Keratinocyte (primary cell): ENCODE measurements around the gene FRY. TPM values are rescaled to one million over a fixed set of nuclear protein-coding genes. Genes with fewer than 3 reads are reported as not detected.

Experiments
- DNase-seq: peaks from one replicate; pipeline ENCODE4 v3.0.0-alpha.2; 2011; ENCODE audit warnings: low read depth, missing footprints, low spot score
- FAIRE-seq: peaks from 2 replicates; lab custom pipeline; 2011; peaks lifted over from hg19 to GRCh38; lab: Jason Lieb, UNC
- H2AFZ ChIP-seq: 2 replicates; pipeline ENCODE4 v1.6.0; 2012; ENCODE audit warnings: low read length, control low read depth, inconsistent platforms; ENCODE audit not compliant: control insufficient read depth
- H3K27ac ChIP-seq: 2 replicates; pipeline ENCODE4 v1.5.1; 2011; ENCODE audit warnings: low read length; ENCODE audit not compliant: control insufficient read depth, insufficient read depth
- H3K27me3 ChIP-seq: 3 replicates; pipeline ENCODE4 v1.6.0; 2011; ENCODE audit warnings: low read length; ENCODE audit not compliant: control insufficient read depth, insufficient read depth; ENCODE audit errors: extremely low read depth
- H3K36me3 ChIP-seq, 2 experiments: 2 replicates in 1 of 2; 3 replicates in 1 of 2; pipeline ENCODE4 v1.5.1; 2011; ENCODE audit warnings: low read length in 2 of 2, mild to moderate bottlenecking in 1 of 2; ENCODE audit not compliant: control insufficient read depth in 2 of 2, insufficient read depth in 2 of 2; ENCODE audit errors: extremely low read depth in 1 of 2
- H3K4me1 ChIP-seq: 3 replicates; pipeline ENCODE4 v1.5.1; 2011; ENCODE audit warnings: low read length; ENCODE audit not compliant: control insufficient read depth, insufficient read depth; ENCODE audit errors: extremely low read depth
- H3K4me2 ChIP-seq: 3 replicates; pipeline ENCODE4 v1.6.0; 2011; ENCODE audit warnings: low read depth, low read length; ENCODE audit not compliant: control insufficient read depth, insufficient read depth; ENCODE audit errors: extremely low read depth
- H3K4me3 ChIP-seq, 3 experiments: fragments of 200-600 bp in 1 of 3; sonication (generic) in 1 of 3; 2 replicates in 2 of 3; 3 replicates in 1 of 3; pipeline ENCODE4 v1.5.1; 2011 to 2016; ENCODE audit warnings: low read length in 3 of 3, mild to moderate bottlenecking in 3 of 3, control low read depth in 2 of 3, inconsistent platforms in 1 of 3, low read depth in 1 of 3, mixed read lengths in 1 of 3, mixed run types in 1 of 3, moderate library complexity in 1 of 3; ENCODE audit not compliant: control insufficient read depth in 2 of 3, insufficient read depth in 2 of 3; ENCODE audit errors: extremely low read depth in 1 of 3
- H3K79me2 ChIP-seq: 2 replicates; pipeline ENCODE4 v1.6.0; 2012; ENCODE audit warnings: low read length; ENCODE audit not compliant: control insufficient read depth, insufficient read depth
- H3K9ac ChIP-seq: 3 replicates; pipeline ENCODE4 v1.6.0; 2011; ENCODE audit warnings: low read length; ENCODE audit not compliant: control insufficient read depth, insufficient read depth; ENCODE audit errors: extremely low read depth
- H3K9me1 ChIP-seq: 3 replicates; pipeline ENCODE4 v1.6.0; 2011; ENCODE audit warnings: low read length; ENCODE audit not compliant: control insufficient read depth, insufficient read depth; ENCODE audit errors: extremely low read depth
- H3K9me3 ChIP-seq: 2 replicates; pipeline ENCODE4 v1.5.1; 2012; ENCODE audit warnings: low read depth, low read length; ENCODE audit not compliant: control insufficient read depth
- H4K20me1 ChIP-seq: 3 replicates; pipeline ENCODE4 v1.6.0; 2011; ENCODE audit warnings: low read length; ENCODE audit not compliant: control insufficient read depth, insufficient read depth; ENCODE audit errors: extremely low read depth
- EZH2 ChIP-seq: IDR thresholded peaks from one replicate; pipeline ENCODE4 v1.6.1; 2012; ENCODE audit warnings: inconsistent platforms, mild to moderate bottlenecking, low read length, moderate library complexity
- dilution Hi-C: fragments of 300-500 bp; cut with MboI; formaldehyde crosslinking; loops from one replicate; pipeline ENCODE4 v1.7.0; 2020; ENCODE audit warnings: low sequenced_read_pairs; ENCODE audit not compliant: extremely low pct_ligation_motif_present
- polyA plus RNA-seq, 5 experiments: library from polyadenylated mRNA; depleted of rRNA in 3 of 5; stranded (reverse) in 3 of 5; stranded (forward) in 1 of 5; unstranded in 1 of 5; fragments of >200 nt; gene quantifications; 1 replicate in 1 of 5; 2 replicates in 3 of 5; 3 replicates in 1 of 5; pipeline versions ENCODE4 v1.2.1 to v1.2.3, GENCODE V29; 2011 to 2012; ENCODE audit warnings: missing spikeins in 2 of 5, low read depth in 1 of 5, low replicate concordance in 1 of 5
- TF ChIP-seq, protein P1 (sequence below), 3 experiments: IDR thresholded peaks in 1 of 3; conservative IDR thresholded peaks in 1 of 3; optimal IDR thresholded peaks in 1 of 3; 2 replicates in 2 of 3; 3 replicates in 1 of 3; pipeline versions ENCODE3 to v1.5.1; 2011; ENCODE audit warnings: low read length in 3 of 3, mild to moderate bottlenecking in 3 of 3, moderate library complexity in 2 of 3, control low read depth in 1 of 3, inconsistent platforms in 1 of 3; ENCODE audit not compliant: insufficient read depth in 2 of 3; ENCODE audit errors: extremely low read depth in 1 of 3

The FRY gene
- polyA plus RNA-seq, 1 donor (not counting 4 experiments of a cell fraction or from before 2014, with no cell fraction given), result 0.80 TPM

DNA sequence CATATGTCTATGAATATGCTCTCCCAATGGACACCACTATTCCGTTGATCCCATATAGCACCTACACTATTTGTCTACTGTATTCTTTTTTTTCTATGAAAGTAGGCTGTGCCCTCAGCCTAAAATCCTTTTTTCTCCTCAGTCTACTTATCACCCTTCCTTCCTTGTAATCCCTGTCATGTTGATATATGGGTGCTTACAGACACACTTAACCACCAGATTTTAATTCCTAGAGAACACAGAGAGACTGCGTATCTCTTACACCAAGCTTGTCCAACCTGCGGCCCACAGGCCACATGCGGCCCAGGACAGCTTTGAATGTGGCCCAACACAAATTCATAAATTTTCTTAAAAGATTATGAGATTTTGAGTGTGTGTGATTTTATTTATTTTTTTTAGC is 182.5 kb downstream of the FRY start:
- DNase-seq (no peak), FAIRE-seq (no peak)
- Histone ChIP-seq H3K4me2 (no peak overlapping the region), H3K79me2 (no peaks in the 10 kb centered on the region), H3K9me3 (no peaks in the 10 kb centered on the region), H3K27ac (no peak overlapping the region), H4K20me1 (no peaks in the 10 kb centered on the region), H3K27me3 (no peaks in the 10 kb centered on the region), H3K4me3 (no peak overlapping the region), H3K4me1 (no peaks in the 10 kb centered on the region), H3K9ac (no peak overlapping the region), H3K9me1 (no peaks in the 10 kb centered on the region), H2AFZ (no peak overlapping the region), H3K36me3 (no peaks in the 10 kb centered on the region)
- TF ChIP-seq, protein P1, sequence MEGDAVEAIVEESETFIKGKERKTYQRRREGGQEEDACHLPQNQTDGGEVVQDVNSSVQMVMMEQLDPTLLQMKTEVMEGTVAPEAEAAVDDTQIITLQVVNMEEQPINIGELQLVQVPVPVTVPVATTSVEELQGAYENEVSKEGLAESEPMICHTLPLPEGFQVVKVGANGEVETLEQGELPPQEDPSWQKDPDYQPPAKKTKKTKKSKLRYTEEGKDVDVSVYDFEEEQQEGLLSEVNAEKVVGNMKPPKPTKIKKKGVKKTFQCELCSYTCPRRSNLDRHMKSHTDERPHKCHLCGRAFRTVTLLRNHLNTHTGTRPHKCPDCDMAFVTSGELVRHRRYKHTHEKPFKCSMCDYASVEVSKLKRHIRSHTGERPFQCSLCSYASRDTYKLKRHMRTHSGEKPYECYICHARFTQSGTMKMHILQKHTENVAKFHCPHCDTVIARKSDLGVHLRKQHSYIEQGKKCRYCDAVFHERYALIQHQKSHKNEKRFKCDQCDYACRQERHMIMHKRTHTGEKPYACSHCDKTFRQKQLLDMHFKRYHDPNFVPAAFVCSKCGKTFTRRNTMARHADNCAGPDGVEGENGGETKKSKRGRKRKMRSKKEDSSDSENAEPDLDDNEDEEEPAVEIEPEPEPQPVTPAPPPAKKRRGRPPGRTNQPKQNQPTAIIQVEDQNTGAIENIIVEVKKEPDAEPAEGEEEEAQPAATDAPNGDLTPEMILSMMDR (optimal IDR thresholded peaks at IDR 0.05 in 1 of 3, IDR thresholded peaks at IDR 0.05 in 1 of 3, conservative IDR thresholded peaks at IDR 0.05 in 1 of 3; ENCODE audit: extremely low read depth in 1 of 3, insufficient read depth in 2 of 3, low read length in 3 of 3), result no peak
- TF ChIP-seq EZH2, result no peak
- dilution Hi-C loops, result no loop called here

DNA sequence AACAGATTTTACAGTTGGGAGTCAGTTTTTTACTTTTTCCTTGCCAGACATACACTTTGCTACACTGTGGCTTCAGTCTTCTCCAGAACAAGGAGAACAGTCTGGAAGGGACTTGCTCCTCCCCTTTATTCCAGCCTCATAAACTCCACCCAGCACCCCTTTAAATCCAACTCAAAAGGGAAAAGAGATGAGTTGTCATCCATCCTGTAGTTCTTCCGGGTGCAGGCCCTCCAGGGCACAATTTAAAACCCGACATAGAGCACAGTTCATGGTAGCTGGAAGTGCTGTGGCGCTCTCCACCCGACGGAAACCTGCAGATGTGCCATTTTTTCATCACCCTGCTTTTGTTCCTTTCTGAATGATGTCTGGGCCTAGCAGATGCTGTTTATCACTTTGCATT is 184.7 kb downstream of the FRY start:
- no peaks in the 10 kb centered on the region for H3K9me3 ChIP-seq
- H3K27ac ChIP-seq, result no peak overlapping the region
- H3K9me1 ChIP-seq, result no peaks in the 10 kb centered on the region
- dilution Hi-C loops, result no loop called here
- H2AFZ ChIP-seq, result no peak overlapping the region
- no peaks in the 10 kb centered on the region for H3K4me1 ChIP-seq
- H3K4me3 ChIP-seq, result no peak overlapping the region
- DNase-seq, result no peak
- no peaks in the 10 kb centered on the region for H3K36me3 ChIP-seq
- H4K20me1 ChIP-seq, result no peaks in the 10 kb centered on the region
- no peak overlapping the region for H3K4me2 ChIP-seq
- no peaks in the 10 kb centered on the region for H3K27me3 ChIP-seq
- no peak for FAIRE-seq
- TF ChIP-seq, protein P1 (optimal IDR thresholded peaks at IDR 0.05 in 1 of 3, IDR thresholded peaks at IDR 0.05 in 1 of 3, conservative IDR thresholded peaks at IDR 0.05 in 1 of 3; ENCODE audit: extremely low read depth in 1 of 3, insufficient read depth in 2 of 3, low read length in 3 of 3), result no peak
- no peak for TF ChIP-seq EZH2
- no peak overlapping the region for H3K9ac ChIP-seq
- H3K79me2 ChIP-seq, result no peaks in the 10 kb centered on the region
